ENCODE data around the gene MAP6. TPM values are rescaled to one million over a fixed set of nuclear protein-coding genes. Genes with fewer than 3 reads are reported as not detected.

MAP6 gene
- total and polyA plus RNA-seq, 10 donors: 1.3 to 9.0 (median 2.3) TPM

DNA sequence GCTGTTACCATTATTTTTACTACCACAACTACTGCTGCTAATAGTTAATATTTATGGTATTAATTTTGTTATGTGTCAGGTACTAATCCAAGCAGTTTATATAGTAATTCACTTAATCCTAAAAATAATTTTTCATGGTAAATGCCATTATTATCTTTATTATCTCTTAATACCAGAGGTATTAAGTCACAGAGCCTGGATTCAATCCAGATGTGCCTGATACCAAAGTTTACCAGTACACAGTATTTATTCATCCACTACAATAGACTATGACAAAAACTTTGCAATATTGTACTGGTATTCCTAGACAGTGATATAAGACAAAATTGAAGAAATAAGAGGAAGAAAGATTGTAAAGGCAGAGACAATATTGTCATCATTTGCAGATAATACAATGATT, 24.5 kb downstream of the MAP6 start:
- H3K27me3 ChIP-seq (replicated peaks in 1 of 7): no peaks in the 10 kb centered on the region
- peaks cover 4 to 10% (median 7%) of the 10 kb centered on the region in 6 donors for H3K4me1 ChIP-seq
- no peak for DNase-seq
- H3K9me3 ChIP-seq: no peaks in the 10 kb centered on the region
- no peak overlapping the region for H3K4me3 ChIP-seq
- TF ChIP-seq POLR2AphosphoS5 (IDR thresholded peaks at IDR 0.05) (no peak), POLR2A (IDR thresholded peaks at IDR 0.05) (no peak)
- TF ChIP-seq, protein P1, sequence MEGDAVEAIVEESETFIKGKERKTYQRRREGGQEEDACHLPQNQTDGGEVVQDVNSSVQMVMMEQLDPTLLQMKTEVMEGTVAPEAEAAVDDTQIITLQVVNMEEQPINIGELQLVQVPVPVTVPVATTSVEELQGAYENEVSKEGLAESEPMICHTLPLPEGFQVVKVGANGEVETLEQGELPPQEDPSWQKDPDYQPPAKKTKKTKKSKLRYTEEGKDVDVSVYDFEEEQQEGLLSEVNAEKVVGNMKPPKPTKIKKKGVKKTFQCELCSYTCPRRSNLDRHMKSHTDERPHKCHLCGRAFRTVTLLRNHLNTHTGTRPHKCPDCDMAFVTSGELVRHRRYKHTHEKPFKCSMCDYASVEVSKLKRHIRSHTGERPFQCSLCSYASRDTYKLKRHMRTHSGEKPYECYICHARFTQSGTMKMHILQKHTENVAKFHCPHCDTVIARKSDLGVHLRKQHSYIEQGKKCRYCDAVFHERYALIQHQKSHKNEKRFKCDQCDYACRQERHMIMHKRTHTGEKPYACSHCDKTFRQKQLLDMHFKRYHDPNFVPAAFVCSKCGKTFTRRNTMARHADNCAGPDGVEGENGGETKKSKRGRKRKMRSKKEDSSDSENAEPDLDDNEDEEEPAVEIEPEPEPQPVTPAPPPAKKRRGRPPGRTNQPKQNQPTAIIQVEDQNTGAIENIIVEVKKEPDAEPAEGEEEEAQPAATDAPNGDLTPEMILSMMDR (IDR thresholded peaks at IDR 0.05 in 8 of 11, conservative IDR thresholded peaks at IDR 0.05 in 3 of 11): no peak
- H3K36me3 ChIP-seq: no peaks in the 10 kb centered on the region
- H3K27ac ChIP-seq: no peak overlapping the region
- intact Hi-C loops (cut with DNase I; ENCODE audit: low total_unique reads): no loop called here

DNA sequence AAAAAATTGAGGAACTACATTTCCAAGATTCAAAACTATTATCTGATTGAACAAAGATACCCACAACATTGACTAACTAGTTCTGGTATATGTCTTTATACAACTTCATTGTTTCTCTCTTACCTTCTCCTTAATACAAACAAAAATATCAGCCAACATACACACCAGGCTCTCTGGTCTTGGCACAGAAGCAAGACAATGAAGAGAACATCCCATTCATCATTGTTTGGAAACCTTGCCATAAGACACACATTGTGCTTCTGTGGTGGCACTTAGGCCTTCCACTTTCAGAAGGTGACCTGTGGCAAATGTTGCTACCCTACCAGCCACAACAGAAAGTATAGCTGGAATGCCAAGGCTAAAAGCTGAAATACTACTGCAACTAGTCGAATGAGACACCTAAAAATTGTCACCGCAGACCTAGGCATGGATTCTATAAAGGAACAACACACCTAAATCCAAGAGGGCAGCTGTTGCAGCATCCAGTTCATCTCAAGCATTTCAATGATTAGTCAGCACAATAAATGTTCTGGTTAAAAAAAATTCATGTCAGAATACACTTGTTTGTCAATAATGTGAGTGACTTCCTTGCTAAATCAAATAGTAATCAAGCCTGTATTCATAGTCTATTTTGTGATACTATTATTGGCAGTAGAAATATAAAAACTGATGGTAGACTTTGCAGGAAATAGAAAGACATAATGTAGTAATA, 26.3 kb downstream of the MAP6 start:
- no peaks in the 10 kb centered on the region for H3K27me3 ChIP-seq (replicated peaks in 1 of 7)
- no peak for TF ChIP-seq POLR2A (IDR thresholded peaks at IDR 0.05)
- TF ChIP-seq POLR2AphosphoS5 (IDR thresholded peaks at IDR 0.05): no peak
- TF ChIP-seq, protein P1 (IDR thresholded peaks at IDR 0.05 in 8 of 11, conservative IDR thresholded peaks at IDR 0.05 in 3 of 11): no peak
- WGBS, 5 donors: 82 to 95% (median 89%) methylated on average over 2 of the region's 2 CpGs

DNA sequence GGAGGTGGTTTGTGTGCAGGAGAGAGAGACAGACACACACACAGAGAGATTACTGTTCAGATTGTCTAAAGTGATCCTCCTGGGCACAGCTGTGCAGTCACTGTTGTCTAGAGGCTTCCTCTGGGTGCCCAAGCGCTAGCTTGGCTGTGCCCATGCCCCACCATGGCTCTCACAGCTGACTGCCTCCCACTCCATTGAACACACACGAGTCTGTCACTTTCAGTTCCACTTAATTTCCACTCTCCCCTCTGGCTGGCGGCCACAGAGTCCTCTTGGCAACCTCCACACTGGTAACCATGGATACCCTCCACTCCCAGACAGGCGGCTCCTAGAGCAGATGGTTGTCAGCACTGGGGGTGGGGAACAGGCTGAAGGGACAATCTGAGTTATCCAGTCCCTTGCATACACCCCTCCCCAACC, 29.1 kb downstream of the MAP6 start:
- TF ChIP-seq POLR2AphosphoS5 (IDR thresholded peaks at IDR 0.05) (peak in 2 of 3 donors; percentile 18 to 49), POLR2A (IDR thresholded peaks at IDR 0.05) (no peak)
- TF ChIP-seq, protein P1 (IDR thresholded peaks at IDR 0.05 in 8 of 11, conservative IDR thresholded peaks at IDR 0.05 in 3 of 11): no peak
- H3K27ac ChIP-seq: no peak overlapping the region
- H3K27me3 ChIP-seq (replicated peaks in 1 of 7): peaks cover 0 to 8% (median 0%) of the 10 kb centered on the region in 7 donors
- H3K4me3 ChIP-seq: no peak overlapping the region
- peaks cover 6 to 15% (median 9%) of the 10 kb centered on the region in 6 donors for H3K4me1 ChIP-seq
- intact Hi-C loops (cut with DNase I; ENCODE audit: low total_unique reads): no loop called here
- no peaks in the 10 kb centered on the region for H3K9me3 ChIP-seq
- no peaks in the 10 kb centered on the region for H3K36me3 ChIP-seq
- 19 to 39% (median 24%) methylated on average over 4 of the region's 4 CpGs for WGBS, 5 donors
- DNase-seq: peak; percentile 83

More for the DNA sequence above, 26.3 kb downstream of the MAP6 start:
- no peaks in the 10 kb centered on the region for H3K9me3 ChIP-seq
- intact Hi-C loops (cut with DNase I; ENCODE audit: low total_unique reads): no loop called here
- H3K36me3 ChIP-seq: no peaks in the 10 kb centered on the region
- H3K4me1 ChIP-seq: peaks cover 6 to 15% (median 9%) of the 10 kb centered on the region in 6 donors
- no peak for DNase-seq
- no peak overlapping the region for H3K4me3 ChIP-seq
- no peak overlapping the region for H3K27ac ChIP-seq

DNA sequence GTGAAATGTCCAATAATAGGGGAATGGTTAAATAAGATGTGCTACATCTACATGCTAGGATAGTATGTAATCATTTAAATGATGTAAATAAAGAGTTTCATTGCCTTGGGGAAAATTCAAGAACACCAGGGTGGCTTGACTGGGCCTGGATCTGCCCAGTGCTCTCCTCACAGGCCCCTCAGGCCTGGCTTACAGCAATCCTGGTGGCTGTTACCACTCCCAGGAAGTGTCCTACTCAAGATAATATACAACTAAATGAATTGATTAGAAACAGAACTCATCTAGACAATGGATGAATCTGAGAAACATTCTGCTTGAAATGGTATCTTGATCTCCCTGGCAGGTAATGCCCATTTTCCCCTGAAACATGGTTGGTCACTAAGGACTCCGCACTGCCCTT, 30.8 kb downstream of the MAP6 start:
- intact Hi-C loops (cut with DNase I; ENCODE audit: low total_unique reads): no loop called here
- no peak for DNase-seq
- Histone ChIP-seq H3K9me3 (no peaks in the 10 kb centered on the region), H3K27me3 (replicated peaks in 1 of 7) (peaks cover 0 to 15% (median 0%) of the 10 kb centered on the region in 7 donors), H3K36me3 (no peaks in the 10 kb centered on the region), H3K27ac (no peak overlapping the region), H3K4me3 (no peak overlapping the region), H3K4me1 (peaks cover 6 to 15% (median 9%) of the 10 kb centered on the region in 6 donors)
- TF ChIP-seq POLR2A (IDR thresholded peaks at IDR 0.05): no peak
- TF ChIP-seq POLR2AphosphoS5 (IDR thresholded peaks at IDR 0.05): no peak
- WGBS, 5 donors: 95 to 100% (median 100%) methylated on average over 1 of the region's 1 CpG

Measured in spleen (tissue), 11 donors.